Endothelial cell of umbilical vein (primary cell): ENCODE results near the gene MTG2.

Source experiments
- CTCF ChIP-seq, 2 donors: IDR thresholded peaks; 1 replicate in 1 of 2; 2 replicates in 1 of 2; pipeline ENCODE4 v1.5.1; 2011; ENCODE audit warnings: low read length in 2 of 2, mild to moderate bottlenecking in 2 of 2, moderate library complexity in 2 of 2, control low read depth in 1 of 2, inconsistent platforms in 1 of 2, low read depth in 1 of 2; ENCODE audit not compliant: insufficient read depth in 1 of 2; ENCODE audit errors: extremely low read depth in 1 of 2
- JUN ChIP-seq: IDR thresholded peaks from 2 replicates; pipeline ENCODE4 v1.6.1; 2011; ENCODE audit warnings: borderline replicate concordance, low read depth; ENCODE audit not compliant: insufficient read length, insufficient read depth
- POLR2A ChIP-seq: IDR thresholded peaks from 2 replicates; pipeline ENCODE4 v1.6.1; 2012; ENCODE audit warnings: low read depth, mild to moderate bottlenecking, control low read depth, low read length

- TF ChIP-seq POLR2A (no peak), CTCF (IDR thresholded peaks at IDR 0.05; ENCODE audit: extremely low read depth in 1 of 2, insufficient read depth in 1 of 2, low read depth in 1 of 2, low read length in 2 of 2) (peak in 1 of 2 donors; percentile 37), JUN (no peak)
These were observed 26.2 kb downstream of the MTG2 start for GRCh38 chr20:62208795-62209755.
